Parathyroid adenoma (tissue), 2 donors: ENCODE measurements around the gene RGS5.

Experiments
- H2AFZ ChIP-seq: fragments of 300-600 bp; sonication (generic); one replicate; pipeline ENCODE4 v1.7.0; 2017; ENCODE audit warnings: antibody characterized with exemption, mild to moderate bottlenecking
- H3K27ac ChIP-seq: fragments of 300-600 bp; sonication (generic); one replicate; pipeline ENCODE4 v1.7.0; 2017
- H3K27me3 ChIP-seq: fragments of 300-600 bp; sonication (generic); one replicate; pipeline ENCODE4 v1.7.0; 2017; ENCODE audit warnings: low read length; ENCODE audit not compliant: control insufficient read depth, insufficient read depth
- H3K36me3 ChIP-seq: fragments of 300-600 bp; sonication (generic); one replicate; pipeline ENCODE4 v1.7.0; 2017; ENCODE audit warnings: low read length; ENCODE audit not compliant: control insufficient read depth, insufficient read depth
- H3K4me1 ChIP-seq: fragments of 300-600 bp; sonication (generic); one replicate; pipeline ENCODE4 v1.7.0; 2017; ENCODE audit warnings: control low read depth
- H3K4me2 ChIP-seq: fragments of 300-600 bp; sonication (generic); one replicate; pipeline ENCODE4 v1.7.0; 2017; ENCODE audit warnings: low read length
- H3K4me3 ChIP-seq: fragments of 300-600 bp; sonication (generic); one replicate; pipeline ENCODE4 v1.7.0; 2017; ENCODE audit warnings: low read depth, low read length
- H3K79me2 ChIP-seq: fragments of 300-600 bp; sonication (generic); one replicate; pipeline ENCODE4 v1.7.0; 2017; ENCODE audit warnings: control low read depth
- H3K9ac ChIP-seq: fragments of 300-600 bp; sonication (generic); one replicate; pipeline ENCODE4 v1.7.0; 2017; ENCODE audit warnings: mild to moderate bottlenecking
- H3K9me3 ChIP-seq: fragments of 300-600 bp; sonication (generic); one replicate; pipeline ENCODE4 v1.7.0; 2017; ENCODE audit warnings: low read length; ENCODE audit not compliant: control insufficient read depth
- CTCF ChIP-seq: fragments of 300-600 bp; sonication (generic); IDR thresholded peaks from one replicate; pipeline ENCODE4 v1.7.0; 2017; ENCODE audit warnings: antibody characterized with exemption, mild to moderate bottlenecking
- donor health status: primary hyperparathyroidism.

The RGS5 gene

GRCh38 chr1:163187849-163188248 lies 14.9 kb downstream of the RGS5 start:
- Histone ChIP-seq H3K4me1 (no peaks in the 10 kb centered on the region), H3K79me2 (no peaks in the 10 kb centered on the region), H3K4me3 (no peak overlapping the region), H3K36me3 (no peaks in the 10 kb centered on the region), H3K27ac (no peak overlapping the region), H3K27me3 (no peaks in the 10 kb centered on the region), H2AFZ (no peak overlapping the region), H3K9me3 (no peaks in the 10 kb centered on the region), H3K9ac (no peak overlapping the region), H3K4me2 (no peak overlapping the region)
- TF ChIP-seq CTCF = no peak

GRCh38 chr1:163186862-163187261 lies 15.9 kb downstream of the RGS5 start:
- TF ChIP-seq CTCF = no peak
- Histone ChIP-seq H3K9me3 (no peaks in the 10 kb centered on the region), H3K27ac (no peak overlapping the region), H2AFZ (no peak overlapping the region), H3K9ac (no peak overlapping the region), H3K4me3 (no peak overlapping the region), H3K4me2 (no peak overlapping the region), H3K79me2 (no peaks in the 10 kb centered on the region), H3K27me3 (no peaks in the 10 kb centered on the region), H3K4me1 (no peaks in the 10 kb centered on the region), H3K36me3 (no peaks in the 10 kb centered on the region)

GRCh38 chr1:163182330-163182949 lies 20.3 kb downstream of the RGS5 start:
- no peak overlapping the region for H3K4me2 ChIP-seq
- H3K36me3 ChIP-seq = no peaks in the 10 kb centered on the region
- no peak overlapping the region for H2AFZ ChIP-seq
- no peak overlapping the region for H3K9ac ChIP-seq
- no peak overlapping the region for H3K4me3 ChIP-seq
- no peaks in the 10 kb centered on the region for H3K4me1 ChIP-seq
- no peaks in the 10 kb centered on the region for H3K9me3 ChIP-seq
- no peak overlapping the region for H3K27ac ChIP-seq
- no peaks in the 10 kb centered on the region for H3K79me2 ChIP-seq
- TF ChIP-seq CTCF = no peak
- no peaks in the 10 kb centered on the region for H3K27me3 ChIP-seq

GRCh38 chr1:163178628-163179027 lies 24.1 kb downstream of the RGS5 start:
- Histone ChIP-seq H3K4me2 (no peak overlapping the region), H3K4me3 (no peak overlapping the region), H2AFZ (no peak overlapping the region), H3K27me3 (no peaks in the 10 kb centered on the region), H3K9me3 (no peaks in the 10 kb centered on the region), H3K36me3 (no peaks in the 10 kb centered on the region), H3K79me2 (no peaks in the 10 kb centered on the region), H3K9ac (no peak overlapping the region), H3K27ac (no peak overlapping the region), H3K4me1 (no peaks in the 10 kb centered on the region)
- TF ChIP-seq CTCF = no peak

- Histone ChIP-seq H3K4me3 (no peak overlapping the region), H3K27me3 (no peaks in the 10 kb centered on the region), H3K27ac (no peak overlapping the region), H3K4me1 (no peaks in the 10 kb centered on the region), H3K79me2 (no peaks in the 10 kb centered on the region), H3K9me3 (no peaks in the 10 kb centered on the region), H3K9ac (no peak overlapping the region), H3K4me2 (no peak overlapping the region), H3K36me3 (no peaks in the 10 kb centered on the region), H2AFZ (no peak overlapping the region)
- no peak for TF ChIP-seq CTCF
Measured at GRCh38 chr1:163176797-163177196, 25.9 kb downstream of the RGS5 start.
